GM23338 (cell line): ENCODE results near the gene FAM20C. TPM values are rescaled to one million over a fixed set of nuclear protein-coding genes. Genes with fewer than 3 reads are reported as not detected.

ENCODE experiments used
- ATAC-seq: fragments of 200-7000 bp; cut with Tn5 transposase; 3 replicates; pipeline ENCODE4 v1.9.1; 2020
- DNase-seq: peaks from one replicate; pipeline ENCODE4 v3.0.0-alpha.2; 2015; ENCODE audit warnings: low spot score
- H2AFZ ChIP-seq: fragments of 200-600 bp; sonication (generic); 2 replicates; pipeline ENCODE4 v1.8.0; 2016; ENCODE audit warnings: antibody characterized with exemption, mild to moderate bottlenecking, moderate library complexity
- H3F3A ChIP-seq: fragments of 200-600 bp; sonication (generic); replicated peaks from 2 replicates; pipeline ENCODE4 v1.8.0; 2017; ENCODE audit warnings: antibody characterized with exemption, mixed run types, low read depth
- H3K27ac ChIP-seq: fragments of 200-600 bp; sonication (generic); 2 replicates; pipeline ENCODE4 v1.6.1; 2016; ENCODE audit warnings: low read depth
- H3K27me3 ChIP-seq: fragments of 200-600 bp; sonication (generic); 2 replicates; pipeline ENCODE4 v1.8.0; 2016; ENCODE audit warnings: mild to moderate bottlenecking, mixed run types, moderate library complexity; ENCODE audit not compliant: insufficient read depth
- H3K36me3 ChIP-seq: fragments of 200-600 bp; sonication (generic); 2 replicates; pipeline ENCODE4 v1.8.0; 2016; ENCODE audit warnings: mild to moderate bottlenecking; ENCODE audit not compliant: insufficient read depth
- H3K4me1 ChIP-seq: fragments of 200-600 bp; sonication (generic); 2 replicates; pipeline ENCODE4 v1.8.0; 2016; ENCODE audit warnings: mild to moderate bottlenecking, moderate library complexity; ENCODE audit not compliant: insufficient read depth
- H3K4me2 ChIP-seq: fragments of 200-600 bp; sonication (generic); 2 replicates; pipeline ENCODE4 v1.7.1; 2017; ENCODE audit warnings: mixed run types
- H3K4me3 ChIP-seq: fragments of 200-600 bp; sonication (generic); 2 replicates; pipeline ENCODE4 v1.6.1; 2016; ENCODE audit warnings: mixed run types
- H3K79me2 ChIP-seq: fragments of 200-600 bp; sonication (generic); replicated peaks from 2 replicates; pipeline ENCODE4 v1.8.0; 2017; ENCODE audit warnings: mild to moderate bottlenecking; ENCODE audit not compliant: insufficient read depth
- H3K9me2 ChIP-seq: fragments of 200-600 bp; sonication (generic); 2 replicates; pipeline ENCODE4 v1.8.0; 2017; ENCODE audit not compliant: insufficient read depth
- H4K20me1 ChIP-seq: fragments of 200-600 bp; sonication (generic); replicated peaks from 2 replicates; pipeline ENCODE4 v1.8.0; 2017; ENCODE audit warnings: mild to moderate bottlenecking; ENCODE audit not compliant: insufficient read depth
- H3K27ac Mint-ChIP-seq: 2 replicates; pipeline ENCODE4 v1.8.0; 2020; ENCODE audit warnings: inconsistent platforms, mild to moderate bottlenecking, moderate library complexity, mixed read lengths
- H3K27me3 Mint-ChIP-seq: 3 replicates; pipeline ENCODE4 v1.8.0; 2022; ENCODE audit warnings: low read depth, mild to moderate bottlenecking, moderate library complexity, mixed read lengths, inconsistent platforms; ENCODE audit not compliant: insufficient read depth, poor library complexity
- H3K36me3 Mint-ChIP-seq: 3 replicates; pipeline ENCODE4 v1.8.0; 2021; ENCODE audit warnings: low read depth, mild to moderate bottlenecking, inconsistent platforms, moderate library complexity, mixed read lengths
- H3K4me1 Mint-ChIP-seq: 3 replicates; pipeline ENCODE4 v1.8.0; 2020; ENCODE audit warnings: mild to moderate bottlenecking, inconsistent platforms, mixed read lengths
- H3K4me3 Mint-ChIP-seq: 3 replicates; pipeline ENCODE4 v1.8.0; 2021; ENCODE audit warnings: moderate library complexity, mild to moderate bottlenecking, inconsistent platforms, mixed read lengths
- H3K9me3 Mint-ChIP-seq: 3 replicates; pipeline ENCODE4 v1.8.0; 2020; ENCODE audit warnings: moderate library complexity, mild to moderate bottlenecking, inconsistent platforms, mixed read lengths
- CREB1 ChIP-seq: fragments of 250-450 bp; sonication (Bioruptor Pico); IDR thresholded peaks from 2 replicates; pipeline ENCODE4 v1.5.0; 2020; ENCODE audit warnings: low read depth, mild to moderate bottlenecking, moderate library complexity
- CTCF ChIP-seq, 2 experiments: fragments of 200-600 bp in 1 of 2; sonication (generic) in 1 of 2; conservative IDR thresholded peaks; 2 replicates each; pipeline versions ENCODE4 v1.5.1 to v1.6.1; 2016 to 2017; ENCODE audit warnings: antibody characterized with exemption in 2 of 2, low read depth in 2 of 2, mild to moderate bottlenecking in 2 of 2, moderate library complexity in 1 of 2
- EZH2 ChIP-seq: fragments of 200-600 bp; sonication (generic); IDR thresholded peaks from one replicate; pipeline ENCODE4 v1.8.0; 2017; ENCODE audit warnings: antibody characterized with exemption, mild to moderate bottlenecking, low read depth; ENCODE audit not compliant: unreplicated experiment
- JUNB ChIP-seq: IDR thresholded peaks from one replicate; pipeline ENCODE4 v1.6.1; 2016; ENCODE audit warnings: antibody characterized with exemption; ENCODE audit not compliant: unreplicated experiment
- POLR2AphosphoS5 ChIP-seq: IDR thresholded peaks from 2 replicates; pipeline ENCODE4 v1.6.1; 2016; ENCODE audit warnings: antibody characterized with exemption, low read depth
- REST ChIP-seq: IDR thresholded peaks from one replicate; pipeline ENCODE4 v1.6.1; 2018; ENCODE audit warnings: antibody characterized with exemption; ENCODE audit not compliant: unreplicated experiment
- STAT1 ChIP-seq: IDR thresholded peaks from one replicate; pipeline ENCODE4 v1.6.1; 2016; ENCODE audit warnings: antibody characterized with exemption; ENCODE audit not compliant: unreplicated experiment
- ZNF114 ChIP-seq: fragments of 250-450 bp; sonication (Bioruptor Pico); IDR thresholded peaks from 2 replicates; pipeline ENCODE4 v1.5.0; 2020; ENCODE audit warnings: mild to moderate bottlenecking, moderate library complexity
- ZNF331 ChIP-seq: fragments of 250-450 bp; sonication (Bioruptor Pico); IDR thresholded peaks from 2 replicates; pipeline ENCODE4 v1.5.0; 2020; ENCODE audit warnings: low read depth, mild to moderate bottlenecking, moderate library complexity
- ZNF462 ChIP-seq: fragments of 250-450 bp; sonication (Bioruptor Pico); IDR thresholded peaks from 2 replicates; pipeline ENCODE4 v1.5.0; 2020; ENCODE audit warnings: mild to moderate bottlenecking, moderate library complexity
- polyA plus RNA-seq: library from polyadenylated mRNA; unstranded; fragments of >200 nt; fragmentation: Nextera tagmentation; extraction: Ambion mirVana; gene quantifications from 2 replicates; pipeline ENCODE4 v1.2.1, GENCODE V29; 2016
- total RNA-seq: library from RNA; depleted of rRNA; stranded (reverse); fragments of >200 nt; shearing (Covaris generic); gene quantifications from 2 replicates; pipeline ENCODE4 v1.2.3, GENCODE V29; 2014

Gene FAM20C
- total and polyA plus RNA-seq, 2 experiments from 2014 or later: 7.6 to 24.8 TPM

- TF ChIP-seq EZH2: no peak
- TF ChIP-seq ZNF114 (CRISPR knock-in tag): no peak
- no peak for TF ChIP-seq CTCF (conservative IDR thresholded peaks at IDR 0.05; ENCODE audit: low read depth in 2 of 2)
- TF ChIP-seq REST: no peak
These were observed 54.1 kb downstream of the FAM20C start (continued) for GRCh38 chr7:246451-246850.

GRCh38 chr7:247181-247580 lies 54.8 kb downstream of the FAM20C start:
- Histone ChIP-seq H3K27me3 (no peaks in the 10 kb centered on the region), H3F3A (no peaks in the 10 kb centered on the region), H3K4me3 (no peak overlapping the region), H3K9me2 (no peaks in the 10 kb centered on the region), H3K4me2 (no peak overlapping the region), H3K79me2 (no peaks in the 10 kb centered on the region), H3K4me1 (no peaks in the 10 kb centered on the region), H2AFZ (no peak overlapping the region), H3K27ac (no peak overlapping the region), H4K20me1 (no peaks in the 10 kb centered on the region), H3K36me3 (no peaks in the 10 kb centered on the region)
- TF ChIP-seq ZNF114 (CRISPR knock-in tag) (no peak), REST (no peak), STAT1 (no peak), ZNF331 (CRISPR knock-in tag) (no peak), POLR2AphosphoS5 (no peak), JUNB (no peak), CREB1 (CRISPR knock-in tag) (no peak), ZNF462 (CRISPR knock-in tag) (no peak)
- Mint-ChIP-seq H3K27me3 (peaks cover 3% of the 10 kb centered on the region), H3K27ac (no peak overlapping the region; the same call in 1 of the 2 replicates), H3K4me1 (no peaks in the 10 kb centered on the region), H3K36me3 (peaks cover 50% of the 10 kb centered on the region), H3K9me3 (peaks cover 3% of the 10 kb centered on the region; the same call in 1 of the 3 replicates), H3K4me3 (no peak overlapping the region)
- no peak for ATAC-seq
- DNase-seq: no peak
